Stromal cell of bone marrow (primary cell): ENCODE results near the gene PPTC7.
"Not testable (repeated sequence)": the region's sequence is repeated elsewhere in the genome, so short reads cannot be mapped to it uniquely, and the experiment has no call there.

ENCODE experiments used
- DNase-seq: peaks from one replicate; pipeline ENCODE4 v3.0.0-alpha.2; 2012; ENCODE audit warnings: low read depth

Gene PPTC7

GRCh38 chr12:110534811-110535210, 48.3 kb downstream of the PPTC7 start:
- no peak for DNase-seq

GRCh38 chr12:110533607-110534006, 49.5 kb downstream of the PPTC7 start:
- no peak for DNase-seq

GRCh38 chr12:110532644-110533043, 50.5 kb downstream of the PPTC7 start:
- DNase-seq, result no peak

- DNase-seq, result peak; percentile 47
Measured at GRCh38 chr12:110531741-110532333, 51.3 kb downstream of the PPTC7 start.

GRCh38 chr12:110530511-110530910, 52.6 kb downstream of the PPTC7 start:
- DNase-seq, result no peak

GRCh38 chr12:110528277-110528839, 54.8 kb downstream of the PPTC7 start:
- DNase-seq, result no peak

GRCh38 chr12:110520876-110521712, 62.0 kb downstream of the PPTC7 start:
- not testable (repeated sequence) for DNase-seq

- DNase-seq, result not testable (repeated sequence)
Measured at GRCh38 chr12:110518014-110518413, 65.1 kb downstream of the PPTC7 start.

- no peak for DNase-seq
Measured at GRCh38 chr12:110516995-110517394, 66.1 kb downstream of the PPTC7 start.

GRCh38 chr12:110514363-110514762, 68.8 kb downstream of the PPTC7 start:
- no peak for DNase-seq

- DNase-seq, result no peak
Measured at GRCh38 chr12:110513842-110514241, 69.3 kb downstream of the PPTC7 start.

GRCh38 chr12:110508071-110508586, 75.0 kb downstream of the PPTC7 start:
- DNase-seq, result no peak

- no peak for DNase-seq
Measured at GRCh38 chr12:110505332-110505731, 77.8 kb downstream of the PPTC7 start.

- DNase-seq, result no peak
Measured at GRCh38 chr12:110503432-110503831, 79.7 kb downstream of the PPTC7 start.

- peak; percentile 96 for DNase-seq
Measured at GRCh38 chr12:110501752-110502738, 81.1 kb downstream of the PPTC7 start, which contains the start of the genes RAD9B and VPS29. Gene RAD9B (plus strand): TSS chr12:110502331. CDS start chr12:110502338, 7 bp downstream. Gene VPS29 (minus strand): TSS chr12:110502111. CDS start chr12:110502051, 60 bp downstream.

GRCh38 chr12:110501399-110501751, 81.7 kb downstream of the PPTC7 start:
- DNase-seq, result peak; percentile 9

- peak; percentile 27 for DNase-seq
Measured at GRCh38 chr12:110498984-110499706, 84.0 kb downstream of the PPTC7 start.
